NCI-H2196 treated with DMSO at 0.1 percent for 48 hours (cell line): Measurements from ENCODE around the gene ZNG1A.
"Not testable (repeated sequence)": the region's sequence is repeated elsewhere in the genome, so short reads cannot be mapped to it uniquely, and the experiment has no call there.

Source experiments
- DNase-seq: peaks from one replicate; lab custom pipeline; 2025; ENCODE audit not compliant: unreplicated experiment; lab: John Stamatoyannopoulos, UW

Gene ZNG1A

DNA sequence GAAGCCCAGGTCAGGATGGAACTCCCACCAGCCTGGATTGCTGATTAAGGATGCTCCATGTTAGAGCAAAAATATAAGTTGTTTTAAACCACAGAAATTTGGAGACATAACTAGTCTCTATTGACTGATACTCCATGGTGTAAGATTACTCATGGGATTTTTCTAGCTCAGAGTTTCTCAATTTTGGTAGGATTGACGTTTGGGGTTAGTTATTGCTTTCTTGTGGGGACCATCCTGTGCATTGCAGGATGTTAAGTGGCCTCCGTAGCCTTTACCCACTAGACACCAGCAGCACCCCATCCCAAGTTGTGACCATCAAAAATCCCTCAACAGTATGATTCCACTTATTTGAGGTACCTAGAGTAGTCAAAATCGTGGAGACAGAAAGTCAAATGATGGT is 80.1 kb downstream of the ZNG1A start:
- not testable (repeated sequence) for DNase-seq

DNA sequence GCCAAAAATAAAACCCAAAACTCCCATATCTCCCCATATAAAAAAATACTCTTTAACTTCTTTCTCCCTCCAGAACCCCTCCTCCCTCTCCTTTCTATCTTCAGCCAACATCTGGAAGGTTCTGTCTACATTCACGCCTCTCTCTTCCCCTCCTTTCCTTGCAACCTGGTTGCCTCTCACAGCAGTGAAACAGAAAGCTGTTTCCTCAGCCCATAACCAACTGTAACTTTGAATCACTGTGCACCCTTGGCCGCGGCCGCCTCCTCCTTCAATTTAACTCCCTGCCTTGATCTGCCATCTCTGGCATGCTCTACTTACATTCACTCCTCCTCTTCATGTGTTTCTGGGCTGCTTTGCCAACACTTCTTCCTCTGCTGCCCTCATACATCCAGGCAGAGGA is 83.9 kb downstream of the ZNG1A start:
- not testable (repeated sequence) for DNase-seq

DNA sequence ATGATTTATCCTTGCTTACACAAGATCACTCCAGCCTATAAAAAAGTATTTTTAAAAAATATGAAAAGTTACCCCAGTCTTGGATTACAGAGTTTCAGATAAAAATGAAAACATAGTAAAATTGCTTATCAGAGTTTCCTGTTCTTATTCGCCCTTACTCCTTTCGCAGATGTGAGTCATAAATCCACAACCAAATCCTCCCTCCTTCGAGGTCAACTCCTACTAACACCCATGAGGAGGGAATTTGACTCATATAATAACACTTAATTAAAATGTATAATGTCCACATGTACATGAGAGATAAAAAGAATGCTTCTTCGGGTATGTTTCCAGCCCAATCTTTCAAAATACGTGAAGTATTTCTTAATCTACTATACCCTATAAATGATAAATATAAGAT is 84.5 kb downstream of the ZNG1A start:
- not testable (repeated sequence) for DNase-seq

DNA sequence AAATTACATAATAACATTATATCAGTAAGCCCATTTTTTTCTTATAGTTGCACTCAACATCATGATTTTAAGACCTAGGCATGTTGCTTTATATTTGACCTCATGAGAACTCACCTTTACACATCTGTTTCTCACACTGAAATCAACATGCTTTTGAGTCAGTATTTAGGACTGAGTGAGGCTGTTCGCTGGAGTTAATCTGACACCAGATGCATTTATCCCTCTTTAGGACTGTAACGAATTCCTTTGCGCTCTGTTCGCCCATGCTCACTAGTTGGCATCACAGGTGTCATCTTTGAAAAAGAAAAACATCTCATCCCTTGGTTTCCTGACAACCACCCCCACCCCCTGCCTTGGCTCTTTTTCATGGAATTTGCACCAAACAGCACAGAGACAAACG is 84.9 kb downstream of the ZNG1A start:
- DNase-seq, result not testable (repeated sequence)

DNA sequence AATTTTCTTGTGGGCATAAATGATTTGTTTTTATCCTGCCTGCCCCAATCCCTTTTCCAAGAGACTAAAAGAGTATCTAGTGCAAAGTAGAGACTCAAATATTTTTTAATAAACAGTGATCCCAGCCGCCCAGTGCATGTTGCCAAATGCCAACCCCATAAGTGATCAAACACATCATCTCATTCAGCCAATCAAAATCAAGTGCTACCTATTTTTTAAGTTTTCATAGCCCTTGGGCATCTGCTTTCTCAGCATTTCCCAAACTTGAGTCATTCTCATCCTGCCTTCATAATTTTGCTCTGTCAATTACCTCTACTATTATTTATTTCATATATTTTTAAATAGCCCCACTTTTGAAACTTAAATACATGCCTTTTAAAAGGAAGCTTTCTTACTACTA is 88.0 kb downstream of the ZNG1A start:
- not testable (repeated sequence) for DNase-seq

DNA sequence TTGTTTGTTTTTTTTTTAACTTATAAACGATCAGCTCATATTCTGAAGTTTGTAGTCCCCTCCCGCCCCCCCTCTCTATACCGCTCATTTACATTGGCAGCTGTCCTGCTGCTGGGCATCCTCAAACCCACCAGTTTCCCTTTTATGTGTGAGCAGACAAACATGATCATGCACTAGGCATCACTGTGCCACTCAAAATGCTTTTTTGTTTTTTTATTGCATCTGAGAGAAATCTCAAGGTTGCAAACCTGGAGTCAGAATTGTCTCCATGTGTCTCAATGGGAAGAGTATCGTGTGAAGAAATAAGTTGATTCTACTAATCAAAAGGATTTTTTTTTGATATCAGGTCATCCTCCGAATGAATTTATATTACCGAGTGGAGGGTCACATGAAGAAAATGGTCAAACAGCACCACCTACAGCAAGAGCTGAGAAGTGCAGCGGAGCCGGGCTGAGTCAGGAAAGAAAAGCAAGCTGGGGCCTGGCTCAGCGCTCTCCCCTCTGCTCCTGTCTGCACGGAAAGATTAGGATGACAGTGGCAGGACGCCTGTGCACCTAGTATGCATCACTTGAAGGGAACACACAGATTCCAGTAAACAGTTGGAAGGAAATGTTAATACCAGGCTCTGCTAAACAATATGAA is 90.3 kb downstream of the ZNG1A start:
- not testable (repeated sequence) for DNase-seq

DNA sequence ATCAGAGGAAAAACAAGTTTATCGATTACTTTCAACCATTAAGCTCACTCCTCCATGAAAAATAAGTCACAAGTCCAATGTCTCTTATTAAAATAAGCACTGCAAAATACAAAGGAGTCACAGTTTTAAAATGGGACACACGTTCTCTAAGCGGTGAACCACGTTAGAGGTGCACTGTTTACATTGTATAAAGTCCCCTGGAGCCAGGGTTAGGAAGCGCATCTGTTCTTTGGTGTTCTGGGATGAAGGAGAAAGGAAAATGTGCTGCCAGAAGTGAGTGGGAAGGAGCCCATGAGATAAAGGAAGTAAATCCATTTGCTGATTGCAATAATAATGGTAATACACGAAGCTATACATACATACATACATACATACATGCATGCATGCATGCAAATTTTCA is 91.0 kb downstream of the ZNG1A start:
- not testable (repeated sequence) for DNase-seq

DNA sequence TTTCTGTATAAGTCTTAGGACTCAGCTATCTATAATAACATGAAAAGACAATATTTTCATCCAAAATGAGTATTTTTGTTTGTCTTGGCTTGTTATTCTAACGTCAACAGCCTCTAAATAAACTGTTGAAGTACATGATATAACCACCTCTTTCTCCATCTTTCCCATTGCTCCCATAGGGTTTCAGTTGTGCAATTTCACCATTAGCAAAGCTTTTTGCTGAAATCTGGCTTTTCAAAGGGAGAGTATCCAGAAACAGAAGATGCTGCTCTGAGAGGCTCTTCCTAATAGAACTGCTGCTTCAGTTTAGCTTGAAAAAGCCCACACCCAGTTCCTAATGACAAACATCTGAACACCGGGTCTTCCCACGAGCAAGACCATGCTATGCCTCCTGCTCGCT is 91.8 kb downstream of the ZNG1A start:
- DNase-seq, result not testable (repeated sequence)

DNA sequence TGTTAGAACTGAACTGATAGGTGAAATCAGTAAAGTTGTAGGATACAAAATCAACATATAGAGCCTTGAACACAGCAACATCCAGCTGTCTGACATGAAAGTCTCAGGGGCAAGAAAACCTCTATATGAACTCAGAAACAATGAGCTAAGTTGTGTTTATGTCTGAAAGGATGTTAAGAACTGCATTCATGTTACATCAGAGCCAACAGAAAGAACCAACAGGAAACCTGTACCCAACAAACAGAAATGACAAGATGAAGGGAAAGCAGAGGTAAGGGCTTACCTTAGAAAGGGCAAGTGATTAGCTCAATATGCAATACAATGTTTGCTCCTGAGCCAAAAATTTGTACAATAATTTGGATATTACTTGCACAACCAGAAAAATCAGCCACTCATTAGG is 92.2 kb downstream of the ZNG1A start:
- not testable (repeated sequence) for DNase-seq

DNA sequence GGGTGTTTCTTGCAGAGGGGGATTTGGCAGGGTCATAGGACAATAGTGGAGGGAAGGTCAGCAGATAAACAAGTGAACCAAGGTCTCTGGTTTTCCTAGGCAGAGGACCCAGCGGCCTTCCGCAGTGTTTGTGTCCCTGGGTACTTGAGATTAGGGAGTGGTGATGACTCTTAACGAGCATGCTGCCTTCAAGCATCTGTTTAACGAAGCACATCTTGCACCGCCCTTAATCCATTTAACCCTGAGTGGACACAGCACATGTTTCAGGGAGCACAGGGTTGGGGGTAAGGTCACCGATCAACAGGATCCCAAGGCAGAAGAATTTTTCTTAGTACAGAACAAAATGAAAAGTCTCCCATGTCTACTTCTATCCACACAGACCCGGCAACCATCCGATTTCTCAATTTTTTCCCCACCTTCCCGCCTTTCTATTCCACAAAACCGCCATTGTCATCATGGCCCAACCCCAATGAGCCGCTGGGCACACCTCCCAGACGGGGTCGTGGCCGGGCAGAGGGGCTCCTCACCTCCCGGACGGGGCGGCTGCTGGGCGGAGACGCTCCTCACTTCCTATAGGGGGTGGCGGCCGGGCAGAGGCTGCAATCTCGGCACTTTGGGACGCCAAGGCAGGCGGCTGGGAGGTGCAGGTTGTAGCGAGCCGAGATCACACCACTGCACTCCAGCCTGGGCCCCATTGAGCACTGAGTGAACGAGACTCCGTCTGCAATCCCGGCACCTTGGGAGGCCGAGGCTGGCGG is 95.7 kb downstream of the ZNG1A start:
- DNase-seq, result not testable (repeated sequence)

DNA sequence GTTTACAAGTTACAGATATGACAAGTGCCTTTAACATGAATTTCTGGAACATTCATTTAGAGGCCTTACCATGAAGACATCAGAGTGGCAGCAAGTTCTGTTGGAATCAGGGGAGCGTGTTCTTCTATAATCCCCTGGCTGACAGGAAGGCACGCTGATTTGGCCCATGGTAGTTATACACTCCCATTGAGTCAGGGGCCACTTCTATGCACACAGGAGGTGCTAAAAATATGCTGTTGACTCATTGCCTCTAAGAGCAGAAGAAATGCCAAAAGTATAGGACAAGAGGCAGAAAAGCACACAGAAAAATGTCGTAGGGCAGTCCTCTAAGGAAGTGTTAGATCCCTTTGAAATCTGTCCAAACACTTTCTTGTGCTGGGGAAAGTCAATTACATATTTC is 100.5 kb downstream of the ZNG1A start:
- not testable (repeated sequence) for DNase-seq

DNA sequence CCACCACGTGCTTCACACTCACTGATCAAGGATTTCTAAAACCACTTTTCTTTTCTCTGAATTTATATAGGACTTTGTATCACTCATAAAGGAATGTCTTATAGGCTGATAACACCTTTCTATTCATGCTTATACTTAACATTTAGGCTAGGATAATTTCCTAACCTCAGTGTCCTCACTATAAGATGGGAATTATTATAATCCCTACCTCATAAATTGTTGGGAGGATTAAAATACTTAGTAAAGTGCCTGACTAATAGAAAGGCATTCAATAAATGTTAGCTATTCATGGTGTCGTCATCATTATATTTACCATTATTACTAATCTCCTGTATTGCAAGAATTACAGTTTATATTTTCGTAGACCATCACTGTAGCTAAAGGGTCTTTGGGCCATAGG is 102.5 kb downstream of the ZNG1A start:
- not testable (repeated sequence) for DNase-seq

DNA sequence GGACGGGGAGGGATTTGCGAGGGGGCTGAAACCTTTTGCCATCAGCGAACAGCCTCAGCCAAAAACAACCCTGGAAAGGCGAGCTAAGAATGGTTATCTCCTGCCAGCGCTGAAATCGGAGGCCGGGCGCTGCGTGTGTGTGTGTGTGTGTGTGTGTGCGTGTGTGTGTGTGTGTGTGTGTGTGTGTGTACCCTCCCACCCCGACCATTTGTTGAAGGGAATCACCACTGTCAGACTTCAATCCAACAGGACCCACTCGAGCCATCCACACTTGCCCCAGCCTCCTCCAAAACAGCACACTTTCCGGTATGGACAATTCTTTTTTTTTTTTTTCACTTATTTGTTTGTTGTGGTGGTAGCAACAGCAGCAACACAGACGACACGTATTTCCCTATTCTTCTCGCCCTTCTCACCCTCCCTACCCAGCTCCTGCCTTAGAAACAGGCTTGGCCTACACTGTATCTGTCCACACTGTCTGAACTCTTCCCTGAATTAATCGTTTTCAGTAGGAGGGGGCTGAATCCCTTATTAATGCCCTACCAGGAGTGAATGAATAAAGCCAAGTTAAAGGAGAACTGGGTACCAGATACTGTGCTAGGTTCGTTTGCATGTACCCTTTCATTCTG is 104.8 kb downstream of the ZNG1A start:
- DNase-seq, result not testable (repeated sequence)

DNA sequence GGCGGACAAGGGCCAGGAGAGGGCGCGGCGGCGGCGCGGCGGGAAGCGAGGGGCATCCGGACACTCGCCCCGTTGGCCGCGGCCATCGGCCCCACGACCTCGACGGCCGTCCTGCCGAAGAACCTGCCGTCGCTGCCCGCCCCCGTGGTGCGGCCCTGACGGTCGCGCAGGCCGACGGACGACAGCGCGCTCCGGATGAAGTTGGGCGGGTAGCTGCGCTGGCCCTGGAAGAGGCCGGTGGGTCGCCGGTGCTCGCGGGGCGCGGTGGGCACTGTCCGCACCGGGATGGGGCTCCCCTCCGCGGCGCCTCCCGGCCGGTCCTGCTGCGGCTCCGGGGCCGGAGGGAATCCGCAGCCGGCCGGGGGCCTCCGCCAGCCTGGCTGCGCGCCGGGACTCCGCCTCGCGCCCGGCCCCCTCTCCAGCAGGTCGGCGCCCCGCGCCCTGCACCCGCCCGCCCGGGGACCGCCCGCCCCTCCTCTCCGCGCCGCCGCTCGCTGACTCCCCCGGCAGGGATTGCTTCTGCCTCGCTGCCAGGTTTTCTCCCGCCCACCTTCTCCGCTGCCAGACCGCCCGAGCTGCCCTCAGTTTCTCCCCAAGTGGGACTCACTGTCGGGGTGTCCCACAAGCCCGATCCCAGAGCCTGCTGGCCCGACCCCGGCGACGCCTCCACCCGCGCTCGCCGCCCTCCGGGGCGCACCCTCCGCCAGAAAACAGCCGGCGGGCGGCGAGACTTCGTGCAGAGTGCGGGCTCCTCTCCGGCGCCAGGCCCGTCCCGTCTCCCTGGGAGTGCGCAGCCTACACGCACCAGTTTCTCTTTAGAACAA is 105.6 kb downstream of the ZNG1A start:
- not testable (repeated sequence) for DNase-seq
